GM19397 (cell line): ENCODE measurements around the gene DCAF17.
A peak's percentile ranks its signal among the peaks of the same experiment; 100 is the strongest.
"Not testable (repeated sequence)": the region's sequence is repeated elsewhere in the genome, so short reads cannot be mapped to it uniquely, and the experiment has no call there.

Experiments
- ATAC-seq: cut with Tn5 transposase; IDR thresholded peaks from one replicate; pipeline ENCODE4 v1.9.1; 2021; ENCODE audit warnings: mild to moderate bottlenecking, moderate library complexity; ENCODE audit not compliant: unreplicated experiment

Gene DCAF17

GRCh38 chr2:171512014-171512413, 78.0 kb downstream of the DCAF17 start:
- no peak for ATAC-seq

- no peak for ATAC-seq
These were observed 78.7 kb downstream of the DCAF17 start for GRCh38 chr2:171512683-171513195.

- no peak for ATAC-seq
These were observed 79.7 kb downstream of the DCAF17 start for GRCh38 chr2:171513719-171514160.

- no peak for ATAC-seq
These were observed 81.0 kb downstream of the DCAF17 start for GRCh38 chr2:171514908-171515582.

GRCh38 chr2:171515672-171516298, 81.8 kb downstream of the DCAF17 start:
- no peak for ATAC-seq

- ATAC-seq: no peak
These were observed 82.8 kb downstream of the DCAF17 start for GRCh38 chr2:171516793-171517192.

- ATAC-seq: no peak
These were observed 86.4 kb downstream of the DCAF17 start for GRCh38 chr2:171520471-171520870.

GRCh38 chr2:171521361-171522051, 87.5 kb downstream of the DCAF17 start:
- no peak for ATAC-seq

GRCh38 chr2:171522052-171522787, 88.2 kb downstream of the DCAF17 start, which contains the start of gene CYBRD1:
CYBRD1 (plus strand) TSS chr2:171522474; CDS start chr2:171522546, 72 bp downstream.
- peak; percentile 45 for ATAC-seq

GRCh38 chr2:171522788-171523087, 88.7 kb downstream of the DCAF17 start:
- peak; percentile 32 for ATAC-seq

- peak; percentile 39 for ATAC-seq
These were observed 89.3 kb downstream of the DCAF17 start for GRCh38 chr2:171523088-171524017.

GRCh38 chr2:171524018-171524401, 90.0 kb downstream of the DCAF17 start:
- ATAC-seq: no peak

GRCh38 chr2:171529914-171530313, 95.9 kb downstream of the DCAF17 start:
- ATAC-seq: no peak

- no peak for ATAC-seq
These were observed 96.4 kb downstream of the DCAF17 start for GRCh38 chr2:171530378-171530777.

GRCh38 chr2:171530859-171531258, 96.8 kb downstream of the DCAF17 start:
- not testable (repeated sequence) for ATAC-seq

GRCh38 chr2:171531291-171531690, 97.3 kb downstream of the DCAF17 start:
- ATAC-seq: no peak

- no peak for ATAC-seq
These were observed 97.9 kb downstream of the DCAF17 start for GRCh38 chr2:171531836-171532450.

GRCh38 chr2:171533331-171533730, 99.3 kb downstream of the DCAF17 start:
- no peak for ATAC-seq
